ACHN (cell line): ENCODE measurements around the gene WDR90.

ENCODE experiments used
- DNase-seq: peaks from one replicate; pipeline ENCODE4 v3.0.0-alpha.2; 2015
- in situ Hi-C: cut with HindIII; loops from 2 replicates; pipeline ENCODE4 v1.10.0; 2017; ENCODE audit warnings: low sequenced_read_pairs, low pct_ligation_motif_present, low pct_unique_long_range_greater_than_20kb

WDR90 gene

GRCh38 chr16:651844-652243, 2.7 kb downstream of the WDR90 start:
- no peak for DNase-seq
- in situ Hi-C loops = no loop called here

GRCh38 chr16:652454-653305, 3.5 kb downstream of the WDR90 start:
- in situ Hi-C loops = no loop called here
- no peak for DNase-seq

GRCh38 chr16:654034-654433, 4.9 kb downstream of the WDR90 start:
- DNase-seq = no peak
- in situ Hi-C loops = no loop called here

GRCh38 chr16:657487-657886, 8.3 kb downstream of the WDR90 start:
- DNase-seq = no peak
- in situ Hi-C loops = no loop called here

GRCh38 chr16:658679-659571, 9.8 kb downstream of the WDR90 start:
- in situ Hi-C loops = no loop called here
- no peak for DNase-seq

GRCh38 chr16:659618-660017, 10.5 kb downstream of the WDR90 start:
- in situ Hi-C loops = no loop called here
- no peak for DNase-seq

GRCh38 chr16:660132-660458, 10.9 kb downstream of the WDR90 start:
- in situ Hi-C loops = no loop called here
- no peak for DNase-seq

GRCh38 chr16:660459-661183, 11.5 kb downstream of the WDR90 start:
- peak; percentile 89 for DNase-seq
- in situ Hi-C loops = no loop called here

GRCh38 chr16:661184-661821, 12.1 kb downstream of the WDR90 start:
- in situ Hi-C loops = no loop called here
- no peak for DNase-seq

GRCh38 chr16:662095-662494, 12.9 kb downstream of the WDR90 start:
- in situ Hi-C loops = no loop called here
- no peak for DNase-seq

GRCh38 chr16:662597-662996, 13.4 kb downstream of the WDR90 start:
- in situ Hi-C loops = no loop called here
- no peak for DNase-seq

- in situ Hi-C loops = no loop called here
- DNase-seq = no peak
Measured at GRCh38 chr16:666572-666971, 17.4 kb downstream of the WDR90 start.

- in situ Hi-C loops = no loop called here
- no peak for DNase-seq
Measured at GRCh38 chr16:667113-667779, 18.1 kb downstream of the WDR90 start.

- in situ Hi-C loops = no loop called here
- peak; percentile 96 for DNase-seq
Measured at GRCh38 chr16:667780-668518, 18.8 kb downstream of the WDR90 start, which contains the start of gene RHOT2. Gene RHOT2, plus strand, starts transcription at chr16:668132. Its CDS starts 68 bp downstream, at chr16:668200.

GRCh38 chr16:668519-669171, 19.5 kb downstream of the WDR90 start:
- peak; percentile 29 for DNase-seq
- in situ Hi-C loops = no loop called here

GRCh38 chr16:669666-670065, 20.5 kb downstream of the WDR90 start:
- in situ Hi-C loops = no loop called here

More at GRCh38 chr16:669666-670065, 20.5 kb downstream of the WDR90 start:
- DNase-seq = no peak
